Prostate gland (tissue), 2 donors: ENCODE results near the gene NPEPL1. TPM values are rescaled to one million over a fixed set of nuclear protein-coding genes. Genes with fewer than 3 reads are reported as not detected.
"Not testable (repeated sequence)": the region's sequence is repeated elsewhere in the genome, so short reads cannot be mapped to it uniquely, and the experiment has no call there.

Source experiments
- DNase-seq: peaks from one replicate; pipeline ENCODE4 v3.0.0-alpha.2; 2019; ENCODE audit warnings: low spot score
- H3K27ac ChIP-seq, 2 donors: fragments of 200-600 bp; sonication (generic); 2 replicates each; pipeline ENCODE4 v1.5.1; 2017 to 2019
- H3K27me3 ChIP-seq: fragments of 200-600 bp; sonication (generic); replicated peaks from 2 replicates; pipeline ENCODE4 v1.5.1; 2019; ENCODE audit not compliant: insufficient read depth
- H3K36me3 ChIP-seq, 2 donors: fragments of 200-600 bp; sonication (generic); 1 replicate in 1 of 2; 2 replicates in 1 of 2; pipeline versions ENCODE4 v1.5.1 to v1.8.1; 2017 to 2019
- H3K4me1 ChIP-seq: fragments of 200-600 bp; sonication (generic); replicated peaks from 2 replicates; pipeline ENCODE4 v1.5.1; 2019
- H3K4me3 ChIP-seq, 2 donors: fragments of 200-600 bp; sonication (generic); 2 replicates each; pipeline ENCODE4 v1.5.1; 2017 to 2019
- H3K9me3 ChIP-seq: fragments of 200-600 bp; sonication (generic); 2 replicates; pipeline ENCODE4 v1.5.1; 2017
- CTCF ChIP-seq, 4 experiments: fragments of 200-600 bp in 2 of 4; fragments of 450-650 bp in 2 of 4; sonication (generic) in 2 of 4; IDR thresholded peaks; 1 replicate in 3 of 4; 2 replicates in 1 of 4; pipeline ENCODE4 v1.5.1; 2016 to 2019; ENCODE audit warnings: antibody characterized with exemption in 4 of 4, mild to moderate bottlenecking in 2 of 4, moderate library complexity in 2 of 4
- POLR2A ChIP-seq: fragments of 450-650 bp; IDR thresholded peaks from one replicate; pipeline ENCODE4 v1.6.1; 2016; ENCODE audit warnings: antibody characterized with exemption, mild to moderate bottlenecking
- POLR2AphosphoS5 ChIP-seq: sonication (generic); formaldehyde crosslinking; IDR thresholded peaks from one replicate; pipeline ENCODE4 v1.6.1; 2017; ENCODE audit warnings: antibody characterized with exemption
- WGBS: methylation state at CpG from one replicate; pipeline ENCODE4 v1.1.5; 2018; 5-methylcytosine and 5-hydroxymethylcytosine counted together
- intact Hi-C: fragments of 100-400 bp; cut with DNase I; formaldehyde crosslinking; loops from one replicate; pipeline ENCODE4 v1.14.2; 2022
- total RNA-seq, 2 donors: library from RNA; depleted of rRNA; stranded (reverse); fragments of >200 nt; gene quantifications; one replicate each; pipeline ENCODE4 v1.1.0, GENCODE V29; 2016

Gene NPEPL1
- 10 to 100 TPM; 25.7 to 63.1 TPM for total RNA-seq

- peak within 1 kb of the TSS; percentile 39 to 41 for H3K4me3 ChIP-seq
- intact Hi-C loops: loop anchor here (2.0 to 10.0 kb wide), 3 partner anchors 42 to 458 kb away; partner anchors contain the start of gene STX16
- no peaks in the 10 kb centered on the region for H3K9me3 ChIP-seq
- H3K4me1 ChIP-seq: peaks cover 8% of the 10 kb centered on the region
- WGBS: 4% methylated on average over 11 of the region's 93 CpGs
- peak within 1 kb of the TSS; percentile 68 to 74 for H3K27ac ChIP-seq
- peaks cover 0 to 4% of the 10 kb centered on the region in 2 donors for H3K36me3 ChIP-seq
- H3K27me3 ChIP-seq: no peaks in the 10 kb centered on the region
- TF ChIP-seq CTCF (IDR thresholded peaks at IDR 0.05) (peak in 1 of 4 experiments; percentile 30), POLR2AphosphoS5 (no peak)
- DNase-seq: peak; percentile 44
Observed at GRCh38 chr20:58692579-58693225, at the start of gene NPEPL1. NPEPL1 (plus strand) TSS chr20:58692800; CDS start chr20:58692901, 101 bp downstream.

GRCh38 chr20:58642896-58643295, 49.7 kb upstream of the NPEPL1 start:
- 94% methylated on average over 9 of the region's 9 CpGs for WGBS
- H3K36me3 ChIP-seq, H3K9me3 ChIP-seq, H3K27ac ChIP-seq, DNase-seq, H3K4me1 ChIP-seq, H3K4me3 ChIP-seq, intact Hi-C loops, H3K27me3 ChIP-seq: not testable (repeated sequence)

GRCh38 chr20:58645412-58645968, 47.1 kb upstream of the NPEPL1 start:
- Histone ChIP-seq H3K27me3 (no peaks in the 10 kb centered on the region), H3K4me1 (no peaks in the 10 kb centered on the region), H3K27ac (peak overlapping the region in 1 of 2 donors; percentile 24), H3K36me3 (no peaks in the 10 kb centered on the region), H3K9me3 (no peaks in the 10 kb centered on the region), H3K4me3 (no peak overlapping the region)
- DNase-seq: peak; percentile 49
- WGBS: 30% methylated on average over 5 of the region's 5 CpGs
- intact Hi-C loops: no loop called here
- TF ChIP-seq POLR2AphosphoS5 (peak; percentile 78), POLR2A (no peak), CTCF (IDR thresholded peaks at IDR 0.05) (peak in 1 of 4 experiments; percentile 6)

GRCh38 chr20:58646257-58646656, 46.3 kb upstream of the NPEPL1 start:
- Histone ChIP-seq H3K4me1 (no peaks in the 10 kb centered on the region), H3K4me3 (no peak overlapping the region), H3K36me3 (no peaks in the 10 kb centered on the region), H3K27me3 (no peaks in the 10 kb centered on the region), H3K27ac (no peak overlapping the region), H3K9me3 (no peaks in the 10 kb centered on the region)
- no peak for DNase-seq
- TF ChIP-seq CTCF (IDR thresholded peaks at IDR 0.05): no peak
- TF ChIP-seq POLR2AphosphoS5: no peak
- no peak for TF ChIP-seq POLR2A
- WGBS: 97% methylated on average over 3 of the region's 3 CpGs
- intact Hi-C loops: no loop called here

- TF ChIP-seq CTCF (IDR thresholded peaks at IDR 0.05) (no peak), POLR2A (no peak), POLR2AphosphoS5 (no peak)
- DNase-seq: no peak
- Histone ChIP-seq H3K4me1 (no peaks in the 10 kb centered on the region), H3K36me3 (no peaks in the 10 kb centered on the region), H3K27ac (no peak overlapping the region), H3K9me3 (no peaks in the 10 kb centered on the region), H3K27me3 (no peaks in the 10 kb centered on the region), H3K4me3 (no peak overlapping the region)
- WGBS: 81% methylated on average over 4 of the region's 4 CpGs
- intact Hi-C loops: no loop called here
Observed at GRCh38 chr20:58646703-58647102, 45.9 kb upstream of the NPEPL1 start.
